ENCODE data around the gene ARHGAP31.

DNA sequence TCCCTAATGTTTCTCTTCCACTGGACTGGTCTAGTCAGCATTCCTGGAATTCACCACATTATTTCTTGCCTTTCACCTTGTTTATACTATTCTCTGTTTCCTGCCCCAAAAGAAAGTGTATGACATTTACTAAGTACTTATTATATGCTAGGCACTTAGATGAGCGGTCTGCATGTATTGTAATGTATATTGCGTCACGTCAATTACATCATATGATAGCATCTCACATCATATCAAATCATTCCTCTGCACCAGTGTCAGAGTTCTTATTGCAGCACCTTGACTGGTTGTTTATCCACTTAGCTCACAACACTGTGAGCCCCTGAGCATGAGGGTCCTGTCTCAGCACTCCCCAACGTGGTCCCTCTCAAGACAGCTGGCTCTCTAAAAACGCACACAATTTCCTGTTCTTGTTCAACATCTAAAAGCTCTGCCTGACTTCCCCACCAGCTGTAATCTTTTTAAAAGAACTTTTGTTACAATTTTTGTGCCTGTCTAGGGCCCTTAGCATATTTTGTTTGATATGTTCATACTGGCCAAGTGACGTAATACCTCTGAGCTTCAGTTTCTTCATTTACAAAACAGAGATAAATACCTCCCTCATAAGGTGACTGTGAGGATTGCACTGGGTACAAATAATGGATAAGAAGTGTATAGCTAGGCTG lies 58.8 kb downstream of the ARHGAP31 start:
- TF ChIP-seq, protein P1, sequence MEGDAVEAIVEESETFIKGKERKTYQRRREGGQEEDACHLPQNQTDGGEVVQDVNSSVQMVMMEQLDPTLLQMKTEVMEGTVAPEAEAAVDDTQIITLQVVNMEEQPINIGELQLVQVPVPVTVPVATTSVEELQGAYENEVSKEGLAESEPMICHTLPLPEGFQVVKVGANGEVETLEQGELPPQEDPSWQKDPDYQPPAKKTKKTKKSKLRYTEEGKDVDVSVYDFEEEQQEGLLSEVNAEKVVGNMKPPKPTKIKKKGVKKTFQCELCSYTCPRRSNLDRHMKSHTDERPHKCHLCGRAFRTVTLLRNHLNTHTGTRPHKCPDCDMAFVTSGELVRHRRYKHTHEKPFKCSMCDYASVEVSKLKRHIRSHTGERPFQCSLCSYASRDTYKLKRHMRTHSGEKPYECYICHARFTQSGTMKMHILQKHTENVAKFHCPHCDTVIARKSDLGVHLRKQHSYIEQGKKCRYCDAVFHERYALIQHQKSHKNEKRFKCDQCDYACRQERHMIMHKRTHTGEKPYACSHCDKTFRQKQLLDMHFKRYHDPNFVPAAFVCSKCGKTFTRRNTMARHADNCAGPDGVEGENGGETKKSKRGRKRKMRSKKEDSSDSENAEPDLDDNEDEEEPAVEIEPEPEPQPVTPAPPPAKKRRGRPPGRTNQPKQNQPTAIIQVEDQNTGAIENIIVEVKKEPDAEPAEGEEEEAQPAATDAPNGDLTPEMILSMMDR (IDR thresholded peaks at IDR 0.05): peak in 3 of 4 experiments; percentile 34 to 48 (median 42)
- TF ChIP-seq POLR2A (IDR thresholded peaks at IDR 0.05): no peak
- no peak for TF ChIP-seq EP300 (IDR thresholded peaks at IDR 0.05)

All from gastroesophageal sphincter (tissue), 3 donors.